SK-N-SH treated with all-trans-retinoic acid at 6 μM for 48 hours (cell line): Measurements from ENCODE around the gene RORB.

ENCODE experiments used
- ATAC-seq: fragments of 200-7000 bp; cut with Tn5 transposase; 3 replicates; pipeline ENCODE4 v1.9.1; 2020; ENCODE audit warnings: mild to moderate bottlenecking, moderate library complexity
- ARNTL ChIP-seq: fragments of 450-650 bp; formaldehyde crosslinking; IDR thresholded peaks from 2 replicates; pipeline ENCODE4 v1.5.0; 2020; ENCODE audit warnings: low read depth, mild to moderate bottlenecking, moderate library complexity, borderline replicate concordance
- BACH2 ChIP-seq: fragments of 250-450 bp; sonication (Bioruptor Pico); IDR thresholded peaks from 2 replicates; pipeline ENCODE4 v1.9.0; 2021; ENCODE audit warnings: mild to moderate bottlenecking, borderline replicate concordance
- CSDC2 ChIP-seq: fragments of 250-450 bp; sonication (Bioruptor Pico); IDR thresholded peaks from 2 replicates; pipeline ENCODE4 v1.5.0; 2020; ENCODE audit warnings: mild to moderate bottlenecking, moderate library complexity
- CSRNP3 ChIP-seq: fragments of 250-450 bp; sonication (Bioruptor Pico); IDR thresholded peaks from 2 replicates; pipeline ENCODE4 v1.5.1; 2021; ENCODE audit warnings: mild to moderate bottlenecking, moderate library complexity
- ESRRG ChIP-seq: fragments of 250-450 bp; sonication (Bioruptor Pico); IDR thresholded peaks from 2 replicates; pipeline ENCODE4 v1.6.1; 2021; ENCODE audit warnings: mild to moderate bottlenecking
- GLIS3 ChIP-seq: fragments of 250-450 bp; sonication (Bioruptor Pico); IDR thresholded peaks from 2 replicates; pipeline ENCODE4 v1.5.0; 2020; ENCODE audit warnings: mild to moderate bottlenecking, moderate library complexity
- ISL1 ChIP-seq: fragments of 250-450 bp; sonication (Bioruptor Pico); IDR thresholded peaks from 2 replicates; pipeline ENCODE4 v2.1.2; 2022; ENCODE audit warnings: mild to moderate bottlenecking, moderate library complexity
- OSR1 ChIP-seq: fragments of 250-450 bp; sonication (Bioruptor Pico); IDR thresholded peaks from 2 replicates; pipeline ENCODE4 v1.8.0; 2022; ENCODE audit warnings: moderate library complexity, mild to moderate bottlenecking, inconsistent platforms
- POU6F1 ChIP-seq: fragments of 250-450 bp; sonication (Bioruptor Pico); IDR thresholded peaks from 2 replicates; pipeline ENCODE4 v1.8.0; 2021; ENCODE audit warnings: low read depth, mild to moderate bottlenecking, moderate library complexity, borderline replicate concordance
- PPARA ChIP-seq: fragments of 250-450 bp; sonication (Bioruptor Pico); IDR thresholded peaks from 2 replicates; pipeline ENCODE4 v1.5.0; 2020; ENCODE audit warnings: mild to moderate bottlenecking, borderline replicate concordance
- RARB ChIP-seq: fragments of 250-450 bp; sonication (Bioruptor Pico); IDR thresholded peaks from 2 replicates; pipeline ENCODE4 v1.8.0; 2021; ENCODE audit warnings: mild to moderate bottlenecking, moderate library complexity
- SNAI2 ChIP-seq: fragments of 250-450 bp; sonication (Bioruptor Pico); IDR thresholded peaks from 2 replicates; pipeline ENCODE4 v1.5.0; 2020; ENCODE audit warnings: mild to moderate bottlenecking, moderate library complexity
- TCF4 ChIP-seq: fragments of 250-450 bp; sonication (Bioruptor Pico); IDR thresholded peaks from 2 replicates; pipeline ENCODE4 v1.8.0; 2021; ENCODE audit warnings: mild to moderate bottlenecking, moderate library complexity, borderline replicate concordance
- TOX ChIP-seq: fragments of 250-450 bp; sonication (Bioruptor Pico); IDR thresholded peaks from 2 replicates; pipeline ENCODE4 v1.8.0; 2021; ENCODE audit warnings: mild to moderate bottlenecking, moderate library complexity, borderline replicate concordance
- ZC3H10 ChIP-seq: fragments of 250-450 bp; sonication (Bioruptor Pico); IDR thresholded peaks from 2 replicates; pipeline ENCODE4 v1.5.1; 2021; ENCODE audit warnings: mild to moderate bottlenecking, moderate library complexity
- ZFP3 ChIP-seq: fragments of 250-450 bp; sonication (Bioruptor Pico); IDR thresholded peaks from 2 replicates; pipeline ENCODE4 v1.5.0; 2020; ENCODE audit warnings: mild to moderate bottlenecking, moderate library complexity
- ZFP30 ChIP-seq: fragments of 450-650 bp; formaldehyde crosslinking; IDR thresholded peaks from 2 replicates; pipeline ENCODE4 v1.5.0; 2022; ENCODE audit warnings: mild to moderate bottlenecking, moderate library complexity
- ZNF565 ChIP-seq: fragments of 450-650 bp; formaldehyde crosslinking; conservative IDR thresholded peaks from 2 replicates; pipeline ENCODE4 v1.5.0; 2020; ENCODE audit warnings: low read depth, mild to moderate bottlenecking, moderate library complexity
- ZNF70 ChIP-seq: fragments of 450-650 bp; formaldehyde crosslinking; IDR thresholded peaks from 2 replicates; pipeline ENCODE4 v1.5.0; 2020; ENCODE audit warnings: mild to moderate bottlenecking, moderate library complexity
- ZNF8 ChIP-seq: fragments of 450-650 bp; formaldehyde crosslinking; IDR thresholded peaks from 2 replicates; pipeline ENCODE4 v1.5.0; 2020; ENCODE audit warnings: mild to moderate bottlenecking, moderate library complexity
- TF ChIP-seq, protein P1 (sequence below): fragments of 250-450 bp; sonication (Bioruptor Pico); IDR thresholded peaks from 2 replicates; pipeline ENCODE4 v1.5.0; 2020; ENCODE audit warnings: mild to moderate bottlenecking, moderate library complexity
- TF ChIP-seq, protein P2 (sequence below): fragments of 250-450 bp; sonication (Bioruptor Pico); IDR thresholded peaks from 2 replicates; pipeline ENCODE4 v1.5.1; 2020; ENCODE audit warnings: low read depth, mild to moderate bottlenecking, moderate library complexity

Gene RORB

GRCh38 chr9:74499111-74499601 is 2.0 kb downstream of the RORB start:
- no peak for ATAC-seq
- TF ChIP-seq PPARA (CRISPR knock-in tag): no peak
- TF ChIP-seq SNAI2: no peak

DNA sequence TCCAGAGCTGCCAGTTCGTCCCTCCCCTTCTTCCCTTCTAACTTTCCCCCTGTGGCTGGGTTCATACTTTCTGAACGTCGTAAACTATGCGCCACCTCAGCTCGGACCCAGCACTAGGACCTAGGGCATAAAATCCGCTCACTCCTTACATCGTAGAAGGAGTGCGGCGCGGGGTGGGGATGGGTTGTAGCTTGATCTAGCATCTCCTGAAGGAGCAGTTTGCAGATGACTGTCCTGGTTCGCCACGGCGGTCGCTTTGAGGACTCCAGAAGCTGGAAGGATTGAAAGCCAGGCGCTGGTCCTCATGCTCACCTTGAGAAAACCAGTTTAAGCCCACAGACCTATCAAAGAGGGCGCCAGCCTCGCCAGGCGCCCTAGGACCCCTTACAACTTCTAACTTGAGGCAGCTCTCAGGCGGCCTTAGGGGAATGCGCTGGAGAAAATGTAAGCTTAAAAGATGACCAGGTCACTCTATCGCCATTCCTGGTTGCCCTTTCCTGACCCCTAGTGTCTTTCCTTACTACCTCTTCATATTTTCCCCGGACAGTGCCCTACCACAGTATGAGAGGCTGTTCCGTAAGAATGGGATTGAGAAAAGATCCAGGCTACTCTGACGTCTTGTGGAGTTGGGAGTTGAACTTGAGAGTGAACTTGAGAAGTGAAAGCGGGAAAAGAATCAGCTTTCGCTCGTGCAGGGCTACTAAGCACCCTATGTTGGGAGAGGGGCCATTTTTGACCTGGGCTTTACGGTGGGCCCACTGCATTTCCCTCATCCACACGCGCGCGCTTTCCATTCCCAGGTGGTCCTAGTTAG is 2.8 kb downstream of the RORB start:
- TF ChIP-seq SNAI2 (no peak), PPARA (CRISPR knock-in tag) (no peak), TOX (CRISPR knock-in tag) (no peak), RARB (no peak), ZNF70 (CRISPR knock-in tag) (no peak), CSRNP3 (CRISPR knock-in tag) (no peak), ZC3H10 (no peak), ZFP30 (CRISPR knock-in tag) (no peak), TCF4 (no peak), GLIS3 (CRISPR knock-in tag) (no peak), ZNF565 (CRISPR knock-in tag) (no peak), POU6F1 (CRISPR knock-in tag) (no peak), ESRRG (CRISPR knock-in tag) (no peak), ARNTL (CRISPR knock-in tag) (no peak), OSR1 (CRISPR knock-in tag) (no peak), ISL1 (no peak), CSDC2 (CRISPR knock-in tag) (no peak)
- TF ChIP-seq, protein P1, sequence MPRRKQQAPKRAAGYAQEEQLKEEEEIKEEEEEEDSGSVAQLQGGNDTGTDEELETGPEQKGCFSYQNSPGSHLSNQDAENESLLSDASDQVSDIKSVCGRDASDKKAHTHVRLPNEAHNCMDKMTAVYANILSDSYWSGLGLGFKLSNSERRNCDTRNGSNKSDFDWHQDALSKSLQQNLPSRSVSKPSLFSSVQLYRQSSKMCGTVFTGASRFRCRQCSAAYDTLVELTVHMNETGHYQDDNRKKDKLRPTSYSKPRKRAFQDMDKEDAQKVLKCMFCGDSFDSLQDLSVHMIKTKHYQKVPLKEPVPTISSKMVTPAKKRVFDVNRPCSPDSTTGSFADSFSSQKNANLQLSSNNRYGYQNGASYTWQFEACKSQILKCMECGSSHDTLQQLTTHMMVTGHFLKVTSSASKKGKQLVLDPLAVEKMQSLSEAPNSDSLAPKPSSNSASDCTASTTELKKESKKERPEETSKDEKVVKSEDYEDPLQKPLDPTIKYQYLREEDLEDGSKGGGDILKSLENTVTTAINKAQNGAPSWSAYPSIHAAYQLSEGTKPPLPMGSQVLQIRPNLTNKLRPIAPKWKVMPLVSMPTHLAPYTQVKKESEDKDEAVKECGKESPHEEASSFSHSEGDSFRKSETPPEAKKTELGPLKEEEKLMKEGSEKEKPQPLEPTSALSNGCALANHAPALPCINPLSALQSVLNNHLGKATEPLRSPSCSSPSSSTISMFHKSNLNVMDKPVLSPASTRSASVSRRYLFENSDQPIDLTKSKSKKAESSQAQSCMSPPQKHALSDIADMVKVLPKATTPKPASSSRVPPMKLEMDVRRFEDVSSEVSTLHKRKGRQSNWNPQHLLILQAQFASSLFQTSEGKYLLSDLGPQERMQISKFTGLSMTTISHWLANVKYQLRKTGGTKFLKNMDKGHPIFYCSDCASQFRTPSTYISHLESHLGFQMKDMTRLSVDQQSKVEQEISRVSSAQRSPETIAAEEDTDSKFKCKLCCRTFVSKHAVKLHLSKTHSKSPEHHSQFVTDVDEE (CRISPR knock-in tag): no peak
- TF ChIP-seq, all 23 proteins: peak for 0
- no peak for ATAC-seq

DNA sequence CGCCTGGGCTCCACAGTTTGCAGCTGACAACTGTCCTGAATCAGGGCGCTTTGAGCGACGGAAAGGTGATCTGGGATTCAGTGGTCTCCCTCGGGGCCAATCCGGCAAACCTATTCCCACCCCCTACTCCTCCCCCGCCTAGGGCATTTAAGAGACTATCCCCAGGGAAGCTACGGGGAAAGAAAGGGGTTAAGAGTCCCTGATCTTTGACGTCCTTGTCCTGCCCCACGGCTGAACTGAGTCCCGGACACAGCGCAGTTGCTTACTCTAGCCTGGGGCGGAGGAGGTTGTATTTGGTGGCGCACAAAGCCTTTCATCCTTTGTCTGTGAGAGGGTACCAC is 3.4 kb downstream of the RORB start:
- no peak for TF ChIP-seq ZC3H10
- no peak for TF ChIP-seq ESRRG (CRISPR knock-in tag)
- no peak for TF ChIP-seq CSDC2 (CRISPR knock-in tag)
- no peak for TF ChIP-seq BACH2 (CRISPR knock-in tag)
- TF ChIP-seq GLIS3 (CRISPR knock-in tag): no peak
- no peak for TF ChIP-seq RARB
- no peak for TF ChIP-seq ZNF565 (CRISPR knock-in tag)
- no peak for TF ChIP-seq ZFP3 (CRISPR knock-in tag)
- no peak for TF ChIP-seq ARNTL (CRISPR knock-in tag)
- no peak for ATAC-seq

GRCh38 chr9:74501570-74501969 is 4.4 kb downstream of the RORB start:
- no peak for ATAC-seq
- no peak for TF ChIP-seq OSR1 (CRISPR knock-in tag)
- TF ChIP-seq ZFP30 (CRISPR knock-in tag): no peak
- TF ChIP-seq, protein P2, sequence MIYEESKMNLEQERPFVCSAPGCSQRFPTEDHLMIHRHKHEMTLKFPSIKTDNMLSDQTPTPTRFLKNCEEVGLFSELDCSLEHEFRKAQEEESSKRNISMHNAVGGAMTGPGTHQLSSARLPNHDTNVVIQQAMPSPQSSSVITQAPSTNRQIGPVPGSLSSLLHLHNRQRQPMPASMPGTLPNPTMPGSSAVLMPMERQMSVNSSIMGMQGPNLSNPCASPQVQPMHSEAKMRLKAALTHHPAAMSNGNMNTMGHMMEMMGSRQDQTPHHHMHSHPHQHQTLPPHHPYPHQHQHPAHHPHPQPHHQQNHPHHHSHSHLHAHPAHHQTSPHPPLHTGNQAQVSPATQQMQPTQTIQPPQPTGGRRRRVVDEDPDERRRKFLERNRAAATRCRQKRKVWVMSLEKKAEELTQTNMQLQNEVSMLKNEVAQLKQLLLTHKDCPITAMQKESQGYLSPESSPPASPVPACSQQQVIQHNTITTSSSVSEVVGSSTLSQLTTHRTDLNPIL (CRISPR knock-in tag): no peak
- TF ChIP-seq ZNF8: no peak
- no peak for TF ChIP-seq ESRRG (CRISPR knock-in tag)
- TF ChIP-seq BACH2 (CRISPR knock-in tag): no peak
- TF ChIP-seq, protein P1 (CRISPR knock-in tag): no peak
- TF ChIP-seq POU6F1 (CRISPR knock-in tag): no peak
- TF ChIP-seq TCF4: no peak
- no peak for TF ChIP-seq PPARA (CRISPR knock-in tag)
- no peak for TF ChIP-seq ZNF70 (CRISPR knock-in tag)
